HCT116 (cell line): ENCODE results near the gene CES1. TPM values are rescaled to one million over a fixed set of nuclear protein-coding genes. Genes with fewer than 3 reads are reported as not detected.

Experiments
- ATAC-seq: fragments of 200-7000 bp; cut with Tn5 transposase; 2 replicates; pipeline ENCODE4 v1.9.1; 2020; ENCODE audit warnings: mild to moderate bottlenecking, moderate library complexity
- BruUV-seq: library from RNA; stranded (reverse); fragments of 400-500 nt; replicated peaks from 2 replicates; lab custom pipeline; 2021; lab: Mats Ljungman, UMichigan
- CTCF ChIA-PET: fragments of 300-600 bp; sonication (Branson Sonifier 250); formaldehyde crosslinking; loops from one replicate; lab custom pipeline; 2021; ENCODE audit warnings: antibody characterized with exemption; lab: Charles Lee
- POLR2A ChIA-PET: fragments of 300-600, 350-600 bp; sonication (Branson Sonifier 250); formaldehyde crosslinking; loops from one replicate; lab custom pipeline; 2021; ENCODE audit warnings: antibody characterized with exemption; lab: Charles Lee
- RAD21 ChIA-PET, 2 experiments: fragments of 300-600 bp; sonication (Branson Sonifier 250); formaldehyde crosslinking; loops; one replicate each; lab custom pipeline; 2023; ENCODE audit warnings: low total read pairs in 2 of 2; ENCODE audit not compliant: uncharacterized antibody in 2 of 2, unreplicated experiment in 2 of 2, low non-redundant PET in 1 of 2; lab: Charles Lee
- DNase-seq: peaks from one replicate; pipeline ENCODE4 v3.0.0-alpha.2; 2010; ENCODE audit warnings: low read depth, low spot score
- H2AFZ ChIP-seq: fragments of 200-600 bp; shearing (Covaris generic), sonication (generic); 2 replicates; pipeline ENCODE4 v1.6.1; 2017; ENCODE audit warnings: low read depth, mixed run types, mixed read lengths, antibody characterized with exemption, low read length; ENCODE audit not compliant: poor library complexity, severe bottlenecking
- H3K27ac ChIP-seq: 2 replicates; pipeline ENCODE4 v1.5.1; 2012; ENCODE audit warnings: low read depth, low read length
- H3K27me3 ChIP-seq: fragments of 200-600 bp; sonication (generic); 2 replicates; pipeline ENCODE4 v1.6.1; 2016; ENCODE audit warnings: mixed run types, low read length, mixed read lengths; ENCODE audit not compliant: insufficient read depth
- H3K36me3 ChIP-seq, 2 experiments: fragments of 200-500 bp in 1 of 2; fragments of 200-600 bp in 1 of 2; sonication (Bioruptor generic) in 1 of 2; sonication (generic) in 1 of 2; 2 replicates each; pipeline versions ENCODE4 v1.5.1 to v1.6.1; 2014 to 2016; ENCODE audit warnings: low read length in 2 of 2, inconsistent platforms in 1 of 2, mixed read lengths in 1 of 2, mixed run types in 1 of 2; ENCODE audit not compliant: insufficient read depth in 2 of 2, control insufficient read depth in 1 of 2
- H3K4me1 ChIP-seq, 2 experiments: fragments of 200-600 bp in 1 of 2; sonication (generic) in 1 of 2; 2 replicates each; pipeline versions ENCODE4 v1.5.1 to v1.6.1; 2012 to 2017; ENCODE audit warnings: low read length in 2 of 2, inconsistent platforms in 1 of 2, mild to moderate bottlenecking in 1 of 2, mixed read lengths in 1 of 2, mixed run types in 1 of 2, moderate library complexity in 1 of 2; ENCODE audit not compliant: insufficient read depth in 2 of 2, control insufficient read depth in 1 of 2
- H3K4me2 ChIP-seq: fragments of 200-600 bp; sonication (generic); 2 replicates; pipeline ENCODE4 v1.6.1; 2017; ENCODE audit warnings: mixed run types, low read length, mixed read lengths
- H3K4me3 ChIP-seq, 2 experiments: fragments of 200-600 bp in 1 of 2; sonication (generic) in 1 of 2; replicated peaks in 1 of 2; 2 replicates each; pipeline ENCODE4 v1.5.1; 2011 to 2016; ENCODE audit warnings: low read length in 2 of 2, control low read depth in 1 of 2, low read depth in 1 of 2, mild to moderate bottlenecking in 1 of 2, mixed read lengths in 1 of 2, mixed run types in 1 of 2
- H3K79me2 ChIP-seq: fragments of 200-600 bp; sonication (generic); 2 replicates; pipeline ENCODE4 v1.6.1; 2017; ENCODE audit warnings: mild to moderate bottlenecking, mixed run types, low read length, moderate library complexity, mixed read lengths; ENCODE audit not compliant: insufficient read depth
- H3K9ac ChIP-seq: fragments of 200-600 bp; sonication (generic); 2 replicates; pipeline ENCODE4 v1.6.1; 2016; ENCODE audit warnings: low read length, mixed read lengths
- H3K9me2 ChIP-seq: fragments of 200-600 bp; sonication (generic), shearing (Covaris generic); 2 replicates; pipeline ENCODE4 v1.6.1; 2017; ENCODE audit warnings: mixed run types, mild to moderate bottlenecking, moderate library complexity; ENCODE audit not compliant: insufficient read depth
- H3K9me3 ChIP-seq, 2 experiments: fragments of 200-500 bp in 1 of 2; fragments of 200-600 bp in 1 of 2; sonication (Bioruptor generic) in 1 of 2; sonication (generic) in 1 of 2; 2 replicates each; pipeline ENCODE4 v1.6.1; 2014 to 2017; ENCODE audit warnings: low read length in 2 of 2, mixed read lengths in 2 of 2, inconsistent platforms in 1 of 2, low read depth in 1 of 2, mild to moderate bottlenecking in 1 of 2, mixed run types in 1 of 2, moderate library complexity in 1 of 2; ENCODE audit not compliant: control insufficient read depth in 1 of 2, insufficient read depth in 1 of 2
- H4K20me1 ChIP-seq: fragments of 200-600 bp; sonication (generic), shearing (Covaris generic); 2 replicates; pipeline ENCODE4 v1.6.1; 2017; ENCODE audit warnings: mixed run types, mild to moderate bottlenecking, moderate library complexity; ENCODE audit not compliant: insufficient read depth
- CBX3 ChIP-seq: IDR thresholded peaks from 2 replicates; pipeline ENCODE4 v1.6.1; 2012; ENCODE audit warnings: low read depth
- CEBPB ChIP-seq: IDR thresholded peaks from 2 replicates; pipeline ENCODE4 v1.6.1; 2012; ENCODE audit warnings: low read depth
- MAX ChIP-seq: IDR thresholded peaks from 2 replicates; pipeline ENCODE4 v1.6.1; 2012
- POLR2A ChIP-seq: IDR thresholded peaks from 2 replicates; pipeline ENCODE4 v1.7.0; 2011; ENCODE audit warnings: borderline replicate concordance; ENCODE audit not compliant: insufficient read depth, insufficient read length; ENCODE audit errors: extremely low read depth
- POLR2AphosphoS5 ChIP-seq: IDR thresholded peaks from 2 replicates; pipeline ENCODE4 v1.6.1; 2011; ENCODE audit warnings: mild to moderate bottlenecking, low read depth, low read length, moderate library complexity
- REST ChIP-seq: IDR thresholded peaks from 2 replicates; pipeline ENCODE4 v1.6.1; 2012; ENCODE audit warnings: low read depth
- SP1 ChIP-seq: IDR thresholded peaks from 2 replicates; pipeline ENCODE4 v1.6.1; 2012; ENCODE audit warnings: low read depth
- SRF ChIP-seq: IDR thresholded peaks from 2 replicates; pipeline ENCODE4 v1.6.1; 2012; ENCODE audit warnings: low read depth
- TCF7L2 ChIP-seq: IDR thresholded peaks from 2 replicates; pipeline ENCODE4 v1.7.0; 2011; ENCODE audit warnings: borderline replicate concordance, inconsistent platforms; ENCODE audit not compliant: insufficient read depth, insufficient read length; ENCODE audit errors: extremely low read depth
- YY1 ChIP-seq: IDR thresholded peaks from 2 replicates; pipeline ENCODE4 v1.6.1; 2011; ENCODE audit warnings: low read length, low read depth, moderate library complexity, mild to moderate bottlenecking; ENCODE audit not compliant: insufficient replicate concordance; ENCODE audit errors: extremely low read depth
- ZBTB33 ChIP-seq: IDR thresholded peaks from 2 replicates; pipeline ENCODE4 v1.6.1; 2011; ENCODE audit warnings: mild to moderate bottlenecking, low read length, moderate library complexity; ENCODE audit not compliant: insufficient replicate concordance; ENCODE audit errors: extremely low read depth
- ZFX ChIP-seq: fragments of 450-650 bp; IDR thresholded peaks from 2 replicates; pipeline ENCODE4 v1.6.1; 2017
- ZNF274 ChIP-seq: fragments of 200-500 bp; sonication (Bioruptor generic); IDR thresholded peaks from 2 replicates; pipeline ENCODE4 v1.6.1; 2014; ENCODE audit warnings: mild to moderate bottlenecking, low read depth, low read length, inconsistent platforms
- intact Hi-C: fragments of 100-400 bp; cut with micrococcal nuclease; formaldehyde crosslinking; loops from 2 replicates; pipeline ENCODE4 v1.10.0; 2022
- total RNA-seq: library from RNA; stranded (reverse); gene quantifications from one replicate; pipeline ENCODE4 v1.2.1, GENCODE V29; 2021; ENCODE audit not compliant: unreplicated experiment

CES1 gene
- total RNA-seq, 1 experiment from 2014 or later = 1.8 TPM

- Histone ChIP-seq H3K9me2 (no peaks in the 10 kb centered on the region), H3K4me3 (no peak overlapping the region), H3K36me3 (no peaks in the 10 kb centered on the region), H3K9me3 (no peaks in the 10 kb centered on the region)
- no peak for DNase-seq
- TF ChIP-seq POLR2A = no peak
- TF ChIP-seq REST = no peak
- no peak for TF ChIP-seq YY1
- TF ChIP-seq SP1 = no peak
- TF ChIP-seq MAX = no peak
- TF ChIP-seq CEBPB = no peak
- no peak for TF ChIP-seq ZFX
- TF ChIP-seq ZBTB33 = no peak
- TF ChIP-seq POLR2AphosphoS5 = no peak
- no peak for TF ChIP-seq CBX3
- no peak for TF ChIP-seq SRF
- no peak for TF ChIP-seq TCF7L2
- no peak for TF ChIP-seq ZNF274
- TF ChIP-seq, all 23 proteins: peak for 0
- H3K4me2 ChIP-seq = no peak overlapping the region
- no peaks in the 10 kb centered on the region for H3K79me2 ChIP-seq
- CTCF ChIA-PET = no interaction called here
- no peak overlapping the region for H3K27ac ChIP-seq
- intact Hi-C loops = no loop called here
- BruUV-seq = no TSS peak
- peaks cover 49% of the 10 kb centered on the region for H3K27me3 ChIP-seq
- no peak overlapping the region for H2AFZ ChIP-seq
- no peak overlapping the region for H3K9ac ChIP-seq
- POLR2A ChIA-PET = no interaction called here
- no peak for ATAC-seq
- no peaks in the 10 kb centered on the region for H3K4me1 ChIP-seq
- RAD21 ChIA-PET = no interaction called here
- H4K20me1 ChIP-seq = no peaks in the 10 kb centered on the region
Observed at GRCh38 chr16:55849536-55849935, 16.6 kb upstream of the CES1 start.
